DOHH2 (cell line): ENCODE data around the gene SLC17A9.
A peak's percentile ranks its signal among the peaks of the same experiment; 100 is the strongest.

Experiments
- H3F3A ChIP-seq: fragments of 200-600 bp; sonication (generic), shearing (Covaris generic); 2 replicates; pipeline ENCODE4 v1.6.0; 2016; ENCODE audit warnings: antibody characterized with exemption, mild to moderate bottlenecking; ENCODE audit not compliant: control insufficient read depth, insufficient read depth
- H3K27ac ChIP-seq: fragments of 200-600 bp; sonication (generic); 2 replicates; pipeline ENCODE4 v1.5.1; 2014; ENCODE audit warnings: low read depth, mild to moderate bottlenecking, low read length, moderate library complexity
- H3K27me3 ChIP-seq: fragments of 200-600 bp; sonication (generic); 2 replicates; pipeline ENCODE4 v1.6.1; 2014; ENCODE audit warnings: mild to moderate bottlenecking, low read length, mixed read lengths; ENCODE audit not compliant: control insufficient read depth
- H3K36me3 ChIP-seq: fragments of 200-600 bp; sonication (generic); 2 replicates; pipeline ENCODE4 v1.6.1; 2014; ENCODE audit warnings: mild to moderate bottlenecking, low read length, moderate library complexity, mixed read lengths; ENCODE audit not compliant: control insufficient read depth
- H3K4me1 ChIP-seq: fragments of 200-600 bp; sonication (generic); 2 replicates; pipeline ENCODE4 v1.6.1; 2014; ENCODE audit warnings: mild to moderate bottlenecking, low read length, mixed read lengths; ENCODE audit not compliant: control insufficient read depth
- H3K4me2 ChIP-seq: fragments of 200-600 bp; sonication (generic); 2 replicates; pipeline ENCODE4 v1.6.0; 2014; ENCODE audit warnings: mild to moderate bottlenecking, low read length, moderate library complexity
- H3K4me3 ChIP-seq: fragments of 200-600 bp; sonication (generic); 2 replicates; pipeline ENCODE4 v1.5.1; 2014; ENCODE audit warnings: mild to moderate bottlenecking, low read length, mixed read lengths
- H3K79me2 ChIP-seq: fragments of 200-600 bp; sonication (generic); 2 replicates; pipeline ENCODE4 v1.6.1; 2014; ENCODE audit warnings: mild to moderate bottlenecking, low read length, mixed read lengths; ENCODE audit not compliant: control insufficient read depth
- H3K9me2 ChIP-seq: fragments of 200-600 bp; sonication (generic); replicated peaks from 2 replicates; pipeline ENCODE4 v1.6.1; 2014; ENCODE audit warnings: mild to moderate bottlenecking, low read length, mixed read lengths; ENCODE audit not compliant: control insufficient read depth
- H3K9me3 ChIP-seq: fragments of 200-600 bp; sonication (generic); 2 replicates; pipeline ENCODE4 v1.6.1; 2014; ENCODE audit warnings: antibody characterized with exemption, low read length, mixed read lengths; ENCODE audit not compliant: control insufficient read depth, insufficient read depth
- H4K20me1 ChIP-seq: fragments of 200-600 bp; sonication (generic); 2 replicates; pipeline ENCODE4 v1.6.0; 2014; ENCODE audit warnings: low read depth, mild to moderate bottlenecking, antibody characterized with exemption, low read length, moderate library complexity; ENCODE audit not compliant: control insufficient read depth, insufficient read depth
- CTCF ChIP-seq: fragments of 200-600 bp; sonication (generic); IDR thresholded peaks from one replicate; pipeline ENCODE4 v1.5.1; 2014; ENCODE audit warnings: antibody characterized with exemption, mild to moderate bottlenecking, low read depth, low read length; ENCODE audit not compliant: poor library complexity, severe bottlenecking
- EZH2phosphoT487 ChIP-seq: fragments of 200-600 bp; sonication (generic); IDR thresholded peaks from 2 replicates; pipeline ENCODE4 v1.6.1; 2017; ENCODE audit warnings: borderline replicate concordance, mild to moderate bottlenecking, antibody characterized with exemption, low read length, moderate library complexity, mixed read lengths

SLC17A9 gene

GRCh38 chr20:62906209-62906608 lies 46.3 kb upstream of the SLC17A9 start:
- Histone ChIP-seq H3K79me2 (peaks cover 50% of the 10 kb centered on the region), H3K9me3 (no peaks in the 10 kb centered on the region), H3K36me3 (peaks cover 93% of the 10 kb centered on the region), H4K20me1 (peaks cover 19% of the 10 kb centered on the region; the same call in 1 of the 2 replicates), H3K27me3 (no peaks in the 10 kb centered on the region), H3K4me1 (peaks cover 9% of the 10 kb centered on the region), H3K27ac (no peak overlapping the region), H3K9me2 (no peaks in the 10 kb centered on the region), H3F3A (peaks cover 20% of the 10 kb centered on the region), H3K4me3 (no peak overlapping the region), H3K4me2 (no peak overlapping the region)
- no peak for TF ChIP-seq CTCF
- TF ChIP-seq EZH2phosphoT487, result no peak

GRCh38 chr20:62906647-62907375 lies 45.7 kb upstream of the SLC17A9 start:
- TF ChIP-seq EZH2phosphoT487, result no peak
- no peak for TF ChIP-seq CTCF
- Histone ChIP-seq H3K4me2 (no peak overlapping the region), H3K79me2 (peaks cover 56% of the 10 kb centered on the region), H4K20me1 (peaks cover 19% of the 10 kb centered on the region; the same call in 1 of the 2 replicates), H3K27me3 (no peaks in the 10 kb centered on the region), H3F3A (peaks cover 14% of the 10 kb centered on the region), H3K9me2 (no peaks in the 10 kb centered on the region), H3K9me3 (no peaks in the 10 kb centered on the region), H3K27ac (no peak overlapping the region), H3K4me3 (no peak overlapping the region), H3K4me1 (peaks cover 3% of the 10 kb centered on the region), H3K36me3 (peaks cover 93% of the 10 kb centered on the region)

GRCh38 chr20:62907384-62908317 lies 44.9 kb upstream of the SLC17A9 start:
- H3K4me3 ChIP-seq, result no peak overlapping the region
- H3K9me2 ChIP-seq, result no peaks in the 10 kb centered on the region
- H3F3A ChIP-seq, result peaks cover 9% of the 10 kb centered on the region; the same call in 1 of the 2 replicates
- no peak overlapping the region for H3K27ac ChIP-seq
- H4K20me1 ChIP-seq, result peaks cover 23% of the 10 kb centered on the region; the same call in 1 of the 2 replicates
- H3K79me2 ChIP-seq, result peaks cover 64% of the 10 kb centered on the region
- H3K9me3 ChIP-seq, result no peaks in the 10 kb centered on the region
- peaks cover 92% of the 10 kb centered on the region for H3K36me3 ChIP-seq
- no peaks in the 10 kb centered on the region for H3K27me3 ChIP-seq
- H3K4me1 ChIP-seq, result no peaks in the 10 kb centered on the region
- H3K4me2 ChIP-seq, result no peak overlapping the region
- peak; percentile 77 for TF ChIP-seq CTCF
- TF ChIP-seq EZH2phosphoT487, result no peak
